Subcutaneous adipose tissue (tissue), 4 donors: ENCODE data around the gene PRR5. TPM values are rescaled to one million over a fixed set of nuclear protein-coding genes. Genes with fewer than 3 reads are reported as not detected.

ENCODE experiments used
- CTCF ChIP-seq: fragments of 450-650 bp; IDR thresholded peaks from one replicate; pipeline ENCODE4 v1.5.1; 2016; ENCODE audit warnings: low read depth, mild to moderate bottlenecking, control low read depth, antibody characterized with exemption, moderate library complexity
- total RNA-seq, 4 donors: library from RNA; depleted of rRNA; stranded (reverse); fragments of >200 nt; gene quantifications; one replicate each; pipeline ENCODE4 v1.1.0, GENCODE V29; 2016

Gene PRR5
- total RNA-seq, 4 donors from 2014 or later: 14.3 to 152 (median 30.3) TPM

- no peak for TF ChIP-seq CTCF
Measured at GRCh38 chr22:44683881-44684280, 18.1 kb upstream of the PRR5 start.

- TF ChIP-seq CTCF: no peak
Measured at GRCh38 chr22:44684506-44685383, 17.3 kb upstream of the PRR5 start.

- TF ChIP-seq CTCF: no peak
Measured at GRCh38 chr22:44685384-44686056, 16.5 kb upstream of the PRR5 start.

- no peak for TF ChIP-seq CTCF
Measured at GRCh38 chr22:44686873-44687600, 15.0 kb upstream of the PRR5 start.

GRCh38 chr22:44689173-44689572 lies 12.8 kb upstream of the PRR5 start:
- TF ChIP-seq CTCF: no peak

- TF ChIP-seq CTCF: no peak
Measured at GRCh38 chr22:44689915-44690524, 12.0 kb upstream of the PRR5 start.
